Ovary (tissue), 3 donors: Measurements from ENCODE around the gene ESPN.
"Not testable (repeated sequence)": the region's sequence is repeated elsewhere in the genome, so short reads cannot be mapped to it uniquely, and the experiment has no call there.

ENCODE experiments used
- CTCF ChIP-seq, 3 donors: fragments of 450-650 bp in 2 of 3; fragments of 200-600 bp in 1 of 3; IDR thresholded peaks; one replicate each; pipeline versions ENCODE4 v1.5.1 to v1.8.0; 2016 to 2022; ENCODE audit warnings: antibody characterized with exemption in 3 of 3, mild to moderate bottlenecking in 1 of 3
- EP300 ChIP-seq: sonication (generic); formaldehyde crosslinking; IDR thresholded peaks from one replicate; pipeline ENCODE4 v1.6.1; 2017; ENCODE audit warnings: antibody characterized with exemption
- POLR2A ChIP-seq: fragments of 450-650 bp; IDR thresholded peaks from one replicate; pipeline ENCODE4 v1.6.1; 2017; ENCODE audit warnings: antibody characterized with exemption, mild to moderate bottlenecking, moderate library complexity
- donor health status: DM: no; HTN: no; CAD: no.

DNA sequence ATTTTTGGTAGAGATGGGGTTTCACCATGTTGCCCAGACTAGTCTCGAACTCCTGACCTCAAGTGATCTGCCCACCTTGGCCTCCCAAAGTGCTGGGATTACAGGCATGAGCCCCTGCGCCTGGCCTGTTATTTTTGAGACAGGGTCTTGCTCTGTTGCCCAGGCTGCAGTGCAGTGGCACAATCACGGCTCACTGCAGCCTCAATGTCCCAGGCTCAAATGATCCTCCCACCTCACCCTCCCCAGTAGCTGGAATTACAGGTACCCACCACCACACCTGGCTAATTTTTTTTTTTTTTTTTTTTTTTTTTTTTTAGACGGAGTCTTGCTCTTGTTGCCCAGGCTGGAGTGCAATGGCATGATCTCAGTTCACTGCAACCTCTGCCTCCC, 69.3 kb downstream of the ESPN start:
- not testable (repeated sequence) for TF ChIP-seq POLR2A; CTCF (IDR thresholded peaks at IDR 0.05); EP300
